ENCODE data around the gene UBE2L3.

DNA sequence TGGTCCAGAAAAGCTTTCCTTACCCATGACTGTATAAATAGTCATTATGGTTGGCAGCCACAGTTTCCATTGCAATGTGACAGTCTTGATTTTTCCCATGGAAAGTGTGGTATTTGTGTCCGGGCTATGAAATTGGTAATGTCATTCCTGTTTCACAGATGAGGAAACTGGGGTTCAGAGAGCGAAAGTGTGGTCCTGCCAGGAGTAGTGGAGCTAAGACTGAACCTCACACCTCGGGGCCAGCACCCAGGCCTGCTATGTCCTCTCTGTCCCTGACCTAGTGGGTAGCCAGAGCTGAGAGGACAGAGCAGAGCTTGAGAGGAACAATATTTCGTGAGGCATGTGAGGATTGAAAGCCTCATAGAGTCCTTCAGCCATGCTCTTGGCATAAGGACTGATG lies 63.5 kb downstream of the UBE2L3 start:
- TF ChIP-seq, protein P1, sequence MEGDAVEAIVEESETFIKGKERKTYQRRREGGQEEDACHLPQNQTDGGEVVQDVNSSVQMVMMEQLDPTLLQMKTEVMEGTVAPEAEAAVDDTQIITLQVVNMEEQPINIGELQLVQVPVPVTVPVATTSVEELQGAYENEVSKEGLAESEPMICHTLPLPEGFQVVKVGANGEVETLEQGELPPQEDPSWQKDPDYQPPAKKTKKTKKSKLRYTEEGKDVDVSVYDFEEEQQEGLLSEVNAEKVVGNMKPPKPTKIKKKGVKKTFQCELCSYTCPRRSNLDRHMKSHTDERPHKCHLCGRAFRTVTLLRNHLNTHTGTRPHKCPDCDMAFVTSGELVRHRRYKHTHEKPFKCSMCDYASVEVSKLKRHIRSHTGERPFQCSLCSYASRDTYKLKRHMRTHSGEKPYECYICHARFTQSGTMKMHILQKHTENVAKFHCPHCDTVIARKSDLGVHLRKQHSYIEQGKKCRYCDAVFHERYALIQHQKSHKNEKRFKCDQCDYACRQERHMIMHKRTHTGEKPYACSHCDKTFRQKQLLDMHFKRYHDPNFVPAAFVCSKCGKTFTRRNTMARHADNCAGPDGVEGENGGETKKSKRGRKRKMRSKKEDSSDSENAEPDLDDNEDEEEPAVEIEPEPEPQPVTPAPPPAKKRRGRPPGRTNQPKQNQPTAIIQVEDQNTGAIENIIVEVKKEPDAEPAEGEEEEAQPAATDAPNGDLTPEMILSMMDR (tag by site-specific recombination; IDR thresholded peaks at IDR 0.05), result no peak
- no peak for TF ChIP-seq YY1 (tag by site-specific recombination; IDR thresholded peaks at IDR 0.05)
- TF ChIP-seq ZNF777 (tag by site-specific recombination; IDR thresholded peaks at IDR 0.05; ENCODE audit: borderline replicate concordance), result no peak
- TF ChIP-seq, protein P2, sequence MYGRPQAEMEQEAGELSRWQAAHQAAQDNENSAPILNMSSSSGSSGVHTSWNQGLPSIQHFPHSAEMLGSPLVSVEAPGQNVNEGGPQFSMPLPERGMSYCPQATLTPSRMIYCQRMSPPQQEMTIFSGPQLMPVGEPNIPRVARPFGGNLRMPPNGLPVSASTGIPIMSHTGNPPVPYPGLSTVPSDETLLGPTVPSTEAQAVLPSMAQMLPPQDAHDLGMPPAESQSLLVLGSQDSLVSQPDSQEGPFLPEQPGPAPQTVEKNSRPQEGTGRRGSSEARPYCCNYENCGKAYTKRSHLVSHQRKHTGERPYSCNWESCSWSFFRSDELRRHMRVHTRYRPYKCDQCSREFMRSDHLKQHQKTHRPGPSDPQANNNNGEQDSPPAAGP (tag by site-specific recombination; IDR thresholded peaks at IDR 0.05), result no peak
- TF ChIP-seq, protein P3, sequence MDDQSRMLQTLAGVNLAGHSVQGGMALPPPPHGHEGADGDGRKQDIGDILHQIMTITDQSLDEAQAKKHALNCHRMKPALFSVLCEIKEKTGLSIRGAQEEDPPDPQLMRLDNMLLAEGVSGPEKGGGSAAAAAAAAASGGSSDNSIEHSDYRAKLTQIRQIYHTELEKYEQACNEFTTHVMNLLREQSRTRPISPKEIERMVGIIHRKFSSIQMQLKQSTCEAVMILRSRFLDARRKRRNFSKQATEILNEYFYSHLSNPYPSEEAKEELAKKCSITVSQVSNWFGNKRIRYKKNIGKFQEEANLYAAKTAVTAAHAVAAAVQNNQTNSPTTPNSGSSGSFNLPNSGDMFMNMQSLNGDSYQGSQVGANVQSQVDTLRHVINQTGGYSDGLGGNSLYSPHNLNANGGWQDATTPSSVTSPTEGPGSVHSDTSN (CRISPR knock-in tag; IDR thresholded peaks at IDR 0.05), result no peak
- no peak for TF ChIP-seq SETDB1 (IDR thresholded peaks at IDR 0.05; ENCODE audit: insufficient read length, low read length)
- TF ChIP-seq ZNF133 (tag by site-specific recombination; IDR thresholded peaks at IDR 0.05), result no peak
- no peak for TF ChIP-seq ZNF785 (tag by site-specific recombination; IDR thresholded peaks at IDR 0.05)

All from HEK293 (cell line).